ENCODE results near the gene RNPEP. TPM values are rescaled to one million over a fixed set of nuclear protein-coding genes. Genes with fewer than 3 reads are reported as not detected.
"Not testable (repeated sequence)": the region's sequence is repeated elsewhere in the genome, so short reads cannot be mapped to it uniquely, and the experiment has no call there.

The RNPEP gene
- polyA plus RNA-seq, 3 donors: 108 to 153 (median 127) TPM

DNA sequence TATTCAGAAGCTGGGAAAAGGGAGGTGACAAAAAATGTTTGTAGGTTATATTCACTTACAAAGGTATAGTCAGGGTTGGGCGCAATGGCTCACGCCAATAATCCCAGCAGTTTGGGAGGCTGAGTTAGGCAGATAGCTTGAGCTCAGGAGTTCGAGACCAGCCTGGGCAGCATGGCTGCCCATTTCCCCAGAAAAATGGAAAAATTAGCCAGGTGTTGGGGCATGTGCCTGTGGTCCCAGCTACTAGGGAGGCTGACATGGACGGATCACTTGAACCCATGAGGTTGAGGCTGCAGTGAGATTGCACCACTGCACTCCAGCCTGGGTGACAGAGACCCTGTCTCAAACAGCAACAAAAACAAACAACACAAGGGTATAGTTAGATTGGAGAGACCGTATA lies 24.1 kb upstream of the RNPEP start:
- Histone ChIP-seq H3K4me3 (replicated peaks in 1 of 3; ENCODE audit: low read depth in 2 of 3, low read length in 3 of 3) (no peak overlapping the region), H3K4me1 (ENCODE audit: control insufficient read depth in 1 of 2, insufficient read depth in 2 of 2, low read length in 2 of 2) (peaks cover 11 to 14% of the 10 kb centered on the region in 2 donors), H3K27me3 (ENCODE audit: control insufficient read depth in 2 of 2, insufficient read depth in 2 of 2, low read length in 2 of 2) (no peaks in the 10 kb centered on the region), H3K79me2 (ENCODE audit: insufficient read depth, low read length) (peaks cover 34% of the 10 kb centered on the region), H3K9ac (ENCODE audit: insufficient read depth, low read length, poor library complexity, severe bottlenecking) (no peak overlapping the region), H2AFZ (ENCODE audit: insufficient read depth, low read depth, low read length, poor library complexity, severe bottlenecking) (no peak overlapping the region), H3K36me3 (replicated peaks in 1 of 2; ENCODE audit: control insufficient read depth in 1 of 2, insufficient read depth in 2 of 2, low read length in 2 of 2) (peaks cover 49 to 59% of the 10 kb centered on the region in 2 donors), H3K4me2 (replicated peaks; ENCODE audit: extremely low read depth, low read length, poor library complexity, severe bottlenecking) (no peak overlapping the region), H4K20me1 (ENCODE audit: insufficient read depth, low read length) (peaks cover 9% of the 10 kb centered on the region), H3K27ac (ENCODE audit: low read depth in 1 of 2, low read length in 2 of 2) (no peak overlapping the region), H3K9me3 (replicated peaks in 1 of 2; ENCODE audit: control insufficient read depth in 1 of 2, insufficient read depth in 1 of 2, low read length in 2 of 2) (no peaks in the 10 kb centered on the region)
- Mint-ChIP-seq H3K27ac (no peak overlapping the region), H3K4me3 (no peak overlapping the region), H3K4me1 (peaks cover 15% of the 10 kb centered on the region), H3K27me3 (ENCODE audit: low read depth in 3 of 3) (no peaks in the 10 kb centered on the region), H3K9me3 (peaks cover 0 to 4% (median 0%) of the 10 kb centered on the region in 7 donors), H3K36me3 (peaks cover 41 to 56% of the 10 kb centered on the region in 2 donors)
- intact Hi-C loops (cut with micrococcal nuclease): loop anchor here in 1 of 2 donors (5.0 kb wide), 1 partner anchor 131 kb away; the partner anchor contains the start of gene IPO9
- TF ChIP-seq, protein P1, sequence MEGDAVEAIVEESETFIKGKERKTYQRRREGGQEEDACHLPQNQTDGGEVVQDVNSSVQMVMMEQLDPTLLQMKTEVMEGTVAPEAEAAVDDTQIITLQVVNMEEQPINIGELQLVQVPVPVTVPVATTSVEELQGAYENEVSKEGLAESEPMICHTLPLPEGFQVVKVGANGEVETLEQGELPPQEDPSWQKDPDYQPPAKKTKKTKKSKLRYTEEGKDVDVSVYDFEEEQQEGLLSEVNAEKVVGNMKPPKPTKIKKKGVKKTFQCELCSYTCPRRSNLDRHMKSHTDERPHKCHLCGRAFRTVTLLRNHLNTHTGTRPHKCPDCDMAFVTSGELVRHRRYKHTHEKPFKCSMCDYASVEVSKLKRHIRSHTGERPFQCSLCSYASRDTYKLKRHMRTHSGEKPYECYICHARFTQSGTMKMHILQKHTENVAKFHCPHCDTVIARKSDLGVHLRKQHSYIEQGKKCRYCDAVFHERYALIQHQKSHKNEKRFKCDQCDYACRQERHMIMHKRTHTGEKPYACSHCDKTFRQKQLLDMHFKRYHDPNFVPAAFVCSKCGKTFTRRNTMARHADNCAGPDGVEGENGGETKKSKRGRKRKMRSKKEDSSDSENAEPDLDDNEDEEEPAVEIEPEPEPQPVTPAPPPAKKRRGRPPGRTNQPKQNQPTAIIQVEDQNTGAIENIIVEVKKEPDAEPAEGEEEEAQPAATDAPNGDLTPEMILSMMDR (IDR thresholded peaks at IDR 0.05): no peak
- 92% methylated on average over 4 of the region's 5 CpGs for WGBS (ENCODE audit: insufficient coverage)
- DNase-seq: no peak

DNA sequence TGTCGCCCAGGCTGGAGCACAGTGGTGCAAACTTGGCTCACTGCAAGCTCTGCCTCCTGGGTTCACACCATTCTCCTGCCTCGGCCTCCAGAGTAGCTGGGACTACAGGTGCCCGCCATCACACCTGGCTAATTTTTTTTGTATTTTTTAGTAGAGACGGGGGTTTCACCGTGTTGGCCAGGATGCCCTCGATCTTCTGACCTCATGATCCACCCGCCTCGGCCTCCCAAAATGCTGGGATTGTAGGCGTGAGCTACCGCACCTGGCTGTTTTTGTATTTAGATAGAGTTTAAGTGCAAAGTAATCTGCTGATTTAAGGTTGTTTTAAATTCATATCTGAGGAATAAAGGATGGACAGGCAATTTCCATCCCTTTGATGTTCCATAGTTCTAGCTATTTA lies 20.1 kb upstream of the RNPEP start:
- peaks cover 65 to 90% of the 10 kb centered on the region in 2 donors for H3K36me3 Mint-ChIP-seq
- H3K4me3 ChIP-seq (replicated peaks in 1 of 3; ENCODE audit: low read depth in 2 of 3, low read length in 3 of 3); H3K9me3 ChIP-seq (replicated peaks in 1 of 2; ENCODE audit: control insufficient read depth in 1 of 2, insufficient read depth in 1 of 2, low read length in 2 of 2); H3K27ac ChIP-seq (ENCODE audit: low read depth in 1 of 2, low read length in 2 of 2); H2AFZ ChIP-seq (ENCODE audit: insufficient read depth, low read depth, low read length, poor library complexity, severe bottlenecking); H3K27ac Mint-ChIP-seq; H4K20me1 ChIP-seq (ENCODE audit: insufficient read depth, low read length); H3K4me2 ChIP-seq (replicated peaks; ENCODE audit: extremely low read depth, low read length, poor library complexity, severe bottlenecking); H3K27me3 Mint-ChIP-seq (ENCODE audit: low read depth in 3 of 3); H3K4me1 ChIP-seq (ENCODE audit: control insufficient read depth in 1 of 2, insufficient read depth in 2 of 2, low read length in 2 of 2); H3K27me3 ChIP-seq (ENCODE audit: control insufficient read depth in 2 of 2, insufficient read depth in 2 of 2, low read length in 2 of 2); H3K9ac ChIP-seq (ENCODE audit: insufficient read depth, low read length, poor library complexity, severe bottlenecking); DNase-seq; H3K4me3 Mint-ChIP-seq; H3K4me1 Mint-ChIP-seq; H3K9me3 Mint-ChIP-seq: not testable (repeated sequence)
- H3K79me2 ChIP-seq (ENCODE audit: insufficient read depth, low read length): peaks cover 14% of the 10 kb centered on the region
- H3K36me3 ChIP-seq (replicated peaks in 1 of 2; ENCODE audit: control insufficient read depth in 1 of 2, insufficient read depth in 2 of 2, low read length in 2 of 2): peaks cover 72 to 90% of the 10 kb centered on the region in 2 donors
- intact Hi-C loops (cut with micrococcal nuclease): loop anchor here in 1 of 2 donors (5.0 kb wide), 1 partner anchor 70 kb away; no protein-coding TSS in a partner anchor
- 100% methylated on average over 9 of the region's 10 CpGs for WGBS (ENCODE audit: insufficient coverage)

Measured in CD14-positive monocyte (primary cell).